ENCODE results near the gene IL2RG. TPM values are rescaled to one million over a fixed set of nuclear protein-coding genes. Genes with fewer than 3 reads are reported as not detected.

Gene IL2RG
- total and polyA plus RNA-seq, 2 experiments from 2014 or later, result 0.26 TPM; not detected in 1

- TF ChIP-seq ZNF331 (CRISPR knock-in tag; IDR thresholded peaks at IDR 0.05; ENCODE audit: low read depth) (no peak), NANOG (IDR thresholded peaks at IDR 0.05; ENCODE audit: borderline replicate concordance) (no peak)
These were observed 40.8 kb downstream of the IL2RG start (continued) for GRCh38 chrX:71070531-71070930.

DNA sequence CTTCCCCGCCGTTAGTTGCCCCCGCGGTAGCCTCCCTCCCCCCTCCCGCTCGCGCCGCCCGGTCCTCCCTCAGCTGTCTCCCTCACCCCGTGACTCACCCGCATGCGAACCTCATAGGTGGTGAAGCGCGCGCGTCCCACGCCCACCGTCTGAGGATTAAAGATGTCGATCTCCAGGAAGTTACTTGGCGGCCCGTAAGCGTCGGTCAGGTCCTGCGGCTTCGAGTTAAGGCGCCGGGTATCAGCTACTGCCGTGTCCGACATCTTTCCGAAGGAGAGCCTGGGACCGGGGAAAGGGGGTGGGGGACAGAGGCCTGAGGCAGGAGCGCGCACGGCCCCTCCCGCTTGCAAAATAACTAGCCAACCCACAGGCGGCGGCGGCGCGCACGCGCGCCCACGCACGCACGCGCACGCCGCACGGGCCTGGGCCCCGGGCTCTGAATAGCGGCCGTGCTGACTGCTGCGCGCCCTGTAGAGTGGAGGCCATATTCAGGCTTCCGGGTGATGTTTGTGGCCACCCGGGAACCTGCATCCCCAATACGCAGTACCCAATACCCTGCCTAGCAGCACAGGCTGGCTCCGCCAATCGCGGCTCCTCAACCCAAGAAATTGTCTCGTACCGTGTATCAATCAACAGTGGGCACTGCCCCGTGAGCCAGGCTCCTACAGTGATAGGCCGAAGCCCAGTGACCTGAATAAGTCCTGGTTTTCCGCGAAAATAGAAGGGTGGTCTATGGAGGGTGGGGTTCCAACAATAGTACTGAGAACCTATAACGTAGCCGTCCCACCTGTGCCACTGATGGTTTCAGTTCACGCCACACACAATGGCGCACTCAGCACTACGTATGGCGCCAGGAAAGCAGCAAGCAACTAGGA, 43.1 kb downstream of the IL2RG start, which contains the start of gene SNX12:
Gene SNX12, minus strand, starts transcription at position 291 of the 875 bp plus-strand sequence. Its CDS starts 28 bp downstream, at position 263.
- DNase-seq (ENCODE audit: low spot score) (peak; percentile 90), ATAC-seq (peak; percentile 98)
- Mint-ChIP-seq H3K4me3 (peak within 1 kb of the TSS; percentile 97), H3K9me3 (no peaks in the 10 kb centered on the region), H3K36me3 (ENCODE audit: low read depth) (peaks cover 7% of the 10 kb centered on the region; the same call in 1 of the 3 replicates), H3K4me1 (peaks cover 5% of the 10 kb centered on the region; the same call in 2 of the 3 replicates), H3K27ac (peak within 1 kb of the TSS; percentile 96), H3K27me3 (ENCODE audit: insufficient read depth, low read depth, poor library complexity) (peaks cover 6% of the 10 kb centered on the region)
- TF ChIP-seq CREB1 (CRISPR knock-in tag; IDR thresholded peaks at IDR 0.05; ENCODE audit: low read depth) (peak; percentile 87), POLR2AphosphoS5 (IDR thresholded peaks at IDR 0.05; ENCODE audit: low read depth) (peak; percentile 57), ZNF114 (CRISPR knock-in tag; IDR thresholded peaks at IDR 0.05) (peak; percentile 98), EZH2 (IDR thresholded peaks at IDR 0.05; ENCODE audit: low read depth, unreplicated experiment) (no peak), EZH2phosphoT487 (IDR thresholded peaks at IDR 0.05; ENCODE audit: unreplicated experiment) (no peak), ZNF331 (CRISPR knock-in tag; IDR thresholded peaks at IDR 0.05; ENCODE audit: low read depth) (peak; percentile 35; the same call in 1 of the 2 replicates)
- peak within 1 kb of the TSS; percentile 84 for H3K27ac ChIP-seq (ENCODE audit: low read depth)
- no peaks in the 10 kb centered on the region for H3K36me3 ChIP-seq (ENCODE audit: insufficient read depth)
- H2AFZ ChIP-seq, result peak within 1 kb of the TSS; percentile 86; the same call in 1 of the 2 replicates
- H3F3A ChIP-seq (replicated peaks; ENCODE audit: low read depth), result no peaks in the 10 kb centered on the region
- no peaks in the 10 kb centered on the region for H3K9me2 ChIP-seq (ENCODE audit: insufficient read depth)
- peaks cover 39% of the 10 kb centered on the region for H3K79me2 ChIP-seq (replicated peaks; ENCODE audit: insufficient read depth)
- H3K4me1 ChIP-seq (ENCODE audit: insufficient read depth), result peaks cover 5% of the 10 kb centered on the region; the same call in 1 of the 2 replicates
- H3K27me3 ChIP-seq (ENCODE audit: insufficient read depth), result no peaks in the 10 kb centered on the region
- peak within 1 kb of the TSS; percentile 76 for H3K4me3 ChIP-seq
- peak within 1 kb of the TSS; percentile 83 for H3K4me2 ChIP-seq
- H4K20me1 ChIP-seq (replicated peaks; ENCODE audit: insufficient read depth), result no peaks in the 10 kb centered on the region

DNA sequence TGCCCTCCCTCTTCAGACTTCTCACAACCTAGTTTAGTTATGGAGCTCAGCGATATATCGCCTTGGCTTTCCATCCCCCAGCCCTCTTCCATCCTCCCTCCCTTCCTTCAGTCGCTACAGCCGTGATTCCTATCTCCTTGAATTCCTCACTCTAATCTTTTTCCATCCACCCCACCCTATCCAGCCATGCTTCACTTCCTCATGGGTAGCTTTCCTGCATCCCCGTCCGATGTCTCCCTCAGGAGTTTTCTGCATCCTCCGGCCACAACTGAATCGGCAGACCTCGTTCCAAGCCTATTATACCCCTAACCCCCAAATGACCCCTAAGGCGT, 43.7 kb downstream of the IL2RG start:
- no peaks in the 10 kb centered on the region for H3K9me3 Mint-ChIP-seq
- H2AFZ ChIP-seq, result no peak overlapping the region
- peak overlapping the region; percentile 97 for H3K4me3 Mint-ChIP-seq

More for the DNA sequence above, 43.7 kb downstream of the IL2RG start:
- H3K4me2 ChIP-seq, result peak overlapping the region; percentile 83
- H4K20me1 ChIP-seq (replicated peaks; ENCODE audit: insufficient read depth), result no peaks in the 10 kb centered on the region
- H3K36me3 Mint-ChIP-seq (ENCODE audit: low read depth), result peaks cover 10% of the 10 kb centered on the region; the same call in 2 of the 3 replicates
- peak; percentile 18; the same call in 2 of the 3 replicates for ATAC-seq
- H3K36me3 ChIP-seq (ENCODE audit: insufficient read depth), result no peaks in the 10 kb centered on the region
- no peaks in the 10 kb centered on the region for H3K27me3 ChIP-seq (ENCODE audit: insufficient read depth)
- no peaks in the 10 kb centered on the region for H3F3A ChIP-seq (replicated peaks; ENCODE audit: low read depth)
- H3K4me1 ChIP-seq (ENCODE audit: insufficient read depth), result peaks cover 5% of the 10 kb centered on the region; the same call in 1 of the 2 replicates
- peaks cover 5% of the 10 kb centered on the region; the same call in 2 of the 3 replicates for H3K4me1 Mint-ChIP-seq
- no peaks in the 10 kb centered on the region for H3K9me2 ChIP-seq (ENCODE audit: insufficient read depth)
- TF ChIP-seq ZNF114 (CRISPR knock-in tag; IDR thresholded peaks at IDR 0.05), result no peak
- TF ChIP-seq EZH2phosphoT487 (IDR thresholded peaks at IDR 0.05; ENCODE audit: unreplicated experiment), result no peak
- no peak for TF ChIP-seq CREB1 (CRISPR knock-in tag; IDR thresholded peaks at IDR 0.05; ENCODE audit: low read depth)
- TF ChIP-seq, protein P1, sequence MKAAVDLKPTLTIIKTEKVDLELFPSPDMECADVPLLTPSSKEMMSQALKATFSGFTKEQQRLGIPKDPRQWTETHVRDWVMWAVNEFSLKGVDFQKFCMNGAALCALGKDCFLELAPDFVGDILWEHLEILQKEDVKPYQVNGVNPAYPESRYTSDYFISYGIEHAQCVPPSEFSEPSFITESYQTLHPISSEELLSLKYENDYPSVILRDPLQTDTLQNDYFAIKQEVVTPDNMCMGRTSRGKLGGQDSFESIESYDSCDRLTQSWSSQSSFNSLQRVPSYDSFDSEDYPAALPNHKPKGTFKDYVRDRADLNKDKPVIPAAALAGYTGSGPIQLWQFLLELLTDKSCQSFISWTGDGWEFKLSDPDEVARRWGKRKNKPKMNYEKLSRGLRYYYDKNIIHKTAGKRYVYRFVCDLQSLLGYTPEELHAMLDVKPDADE (IDR thresholded peaks at IDR 0.05), result no peak
- DNase-seq (ENCODE audit: low spot score), result no peak
- peak overlapping the region; percentile 84 for H3K27ac ChIP-seq (ENCODE audit: low read depth)
- H3K27me3 Mint-ChIP-seq (ENCODE audit: insufficient read depth, low read depth, poor library complexity), result peaks cover 6% of the 10 kb centered on the region
- peak overlapping the region; percentile 80 for H3K27ac Mint-ChIP-seq
- peaks cover 39% of the 10 kb centered on the region for H3K79me2 ChIP-seq (replicated peaks; ENCODE audit: insufficient read depth)
- H3K4me3 ChIP-seq, result peak overlapping the region; percentile 76

Measured in GM23338 (cell line).